Activated effector memory CD4-positive, alpha-beta T cell treated with Interleukin-2 at 50 U/mL for 16 hours (primary cell): ENCODE measurements around the gene KIF5B.
"Not testable (repeated sequence)": the region's sequence is repeated elsewhere in the genome, so short reads cannot be mapped to it uniquely, and the experiment has no call there.

ENCODE experiments used
- DNase-seq: peaks from one replicate; pipeline ENCODE4 v3.0.0-alpha.2; 2020

Gene KIF5B

GRCh38 chr10:32004161-32004591 is 52.0 kb downstream of the KIF5B start:
- no peak for DNase-seq

- no peak for DNase-seq
These were observed 53.7 kb downstream of the KIF5B start for GRCh38 chr10:32002531-32002930.

- no peak for DNase-seq
These were observed 55.3 kb downstream of the KIF5B start for GRCh38 chr10:32000937-32001336.

- DNase-seq: no peak
These were observed 56.4 kb downstream of the KIF5B start for GRCh38 chr10:31999836-32000235.

- DNase-seq: no peak
These were observed 57.1 kb downstream of the KIF5B start for GRCh38 chr10:31999070-31999660.

- DNase-seq: no peak
These were observed 61.3 kb downstream of the KIF5B start for GRCh38 chr10:31994926-31995325.

- no peak for DNase-seq
These were observed 65.3 kb downstream of the KIF5B start for GRCh38 chr10:31990937-31991336.

- not testable (repeated sequence) for DNase-seq
These were observed 68.4 kb downstream of the KIF5B start for GRCh38 chr10:31987786-31988185.

GRCh38 chr10:31982111-31982510 is 74.1 kb downstream of the KIF5B start:
- DNase-seq: no peak

GRCh38 chr10:31980471-31980870 is 75.8 kb downstream of the KIF5B start:
- DNase-seq: no peak

- not testable (repeated sequence) for DNase-seq
These were observed 77.2 kb downstream of the KIF5B start for GRCh38 chr10:31979071-31979470.

- DNase-seq: no peak
These were observed 78.1 kb downstream of the KIF5B start for GRCh38 chr10:31978156-31978483.

- no peak for DNase-seq
These were observed 78.6 kb downstream of the KIF5B start for GRCh38 chr10:31977440-31978155.

GRCh38 chr10:31975157-31975765 is 81.0 kb downstream of the KIF5B start:
- DNase-seq: no peak

GRCh38 chr10:31974434-31975124 is 81.6 kb downstream of the KIF5B start:
- no peak for DNase-seq

GRCh38 chr10:31972519-31973041 is 83.6 kb downstream of the KIF5B start:
- DNase-seq: no peak

- not testable (repeated sequence) for DNase-seq
These were observed 86.4 kb downstream of the KIF5B start for GRCh38 chr10:31969847-31970246.

GRCh38 chr10:31963589-31963980 is 92.6 kb downstream of the KIF5B start:
- DNase-seq: no peak

GRCh38 chr10:31962826-31963588 is 93.2 kb downstream of the KIF5B start:
- DNase-seq: no peak

GRCh38 chr10:31961277-31962074 is 94.7 kb downstream of the KIF5B start:
- DNase-seq: no peak

- DNase-seq: no peak
These were observed 96.6 kb downstream of the KIF5B start for GRCh38 chr10:31959461-31960173.
